ENCODE data around the gene VCAN.

DNA sequence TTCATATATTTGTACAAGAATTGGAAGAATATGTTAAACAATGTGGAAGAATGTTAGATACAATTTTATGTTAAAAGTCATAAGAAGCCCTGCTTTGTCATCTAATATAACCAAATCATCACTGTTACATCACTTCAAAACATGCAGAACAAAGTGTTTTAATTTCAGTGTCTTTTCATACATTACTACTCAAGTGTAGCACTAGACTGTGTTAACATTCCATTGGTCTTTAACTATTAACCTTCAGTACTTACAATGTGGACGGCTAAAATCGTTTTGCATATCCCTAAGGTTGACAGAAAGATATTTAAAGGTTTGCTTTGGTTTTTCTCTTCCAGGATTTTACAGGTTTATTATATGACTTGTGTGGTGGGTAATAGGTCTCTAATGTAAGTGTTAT, 50.9 kb downstream of the VCAN start:
- TF ChIP-seq, protein P1, sequence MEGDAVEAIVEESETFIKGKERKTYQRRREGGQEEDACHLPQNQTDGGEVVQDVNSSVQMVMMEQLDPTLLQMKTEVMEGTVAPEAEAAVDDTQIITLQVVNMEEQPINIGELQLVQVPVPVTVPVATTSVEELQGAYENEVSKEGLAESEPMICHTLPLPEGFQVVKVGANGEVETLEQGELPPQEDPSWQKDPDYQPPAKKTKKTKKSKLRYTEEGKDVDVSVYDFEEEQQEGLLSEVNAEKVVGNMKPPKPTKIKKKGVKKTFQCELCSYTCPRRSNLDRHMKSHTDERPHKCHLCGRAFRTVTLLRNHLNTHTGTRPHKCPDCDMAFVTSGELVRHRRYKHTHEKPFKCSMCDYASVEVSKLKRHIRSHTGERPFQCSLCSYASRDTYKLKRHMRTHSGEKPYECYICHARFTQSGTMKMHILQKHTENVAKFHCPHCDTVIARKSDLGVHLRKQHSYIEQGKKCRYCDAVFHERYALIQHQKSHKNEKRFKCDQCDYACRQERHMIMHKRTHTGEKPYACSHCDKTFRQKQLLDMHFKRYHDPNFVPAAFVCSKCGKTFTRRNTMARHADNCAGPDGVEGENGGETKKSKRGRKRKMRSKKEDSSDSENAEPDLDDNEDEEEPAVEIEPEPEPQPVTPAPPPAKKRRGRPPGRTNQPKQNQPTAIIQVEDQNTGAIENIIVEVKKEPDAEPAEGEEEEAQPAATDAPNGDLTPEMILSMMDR (IDR thresholded peaks at IDR 0.05) = no peak
- TF ChIP-seq EP300 (IDR thresholded peaks at IDR 0.05) (no peak), POLR2AphosphoS5 (IDR thresholded peaks at IDR 0.05) (no peak)
